GM12873 (cell line): ENCODE results near the gene TPRG1L.

Source experiments
- CTCF ChIP-seq: IDR thresholded peaks from 2 replicates; pipeline ENCODE4 v1.5.1; 2012; ENCODE audit warnings: low read depth, mild to moderate bottlenecking, moderate library complexity, low read length, control low read depth; ENCODE audit not compliant: insufficient read depth; ENCODE audit errors: missing control alignments

The TPRG1L gene

DNA sequence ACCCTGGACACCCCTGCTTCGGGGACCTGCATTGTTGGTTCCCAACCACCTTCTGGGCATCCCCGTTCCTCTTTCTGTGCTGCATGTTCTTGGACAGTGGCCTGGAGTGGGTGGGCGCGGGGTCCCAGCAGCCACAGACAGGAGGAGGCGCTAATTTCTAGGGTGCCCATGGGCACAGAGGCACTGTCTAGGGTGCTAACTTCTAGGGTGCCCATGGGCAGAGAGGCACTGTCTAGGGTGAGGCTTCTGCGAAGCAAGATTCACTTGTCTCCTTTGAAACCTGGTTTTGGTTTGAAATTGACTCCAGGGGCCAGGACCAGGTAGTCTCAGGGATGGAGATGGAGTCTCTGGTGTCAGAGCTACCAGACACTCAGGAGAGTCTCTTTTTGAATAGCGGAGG, 12.7 kb upstream of the TPRG1L start:
- no peak for TF ChIP-seq CTCF

DNA sequence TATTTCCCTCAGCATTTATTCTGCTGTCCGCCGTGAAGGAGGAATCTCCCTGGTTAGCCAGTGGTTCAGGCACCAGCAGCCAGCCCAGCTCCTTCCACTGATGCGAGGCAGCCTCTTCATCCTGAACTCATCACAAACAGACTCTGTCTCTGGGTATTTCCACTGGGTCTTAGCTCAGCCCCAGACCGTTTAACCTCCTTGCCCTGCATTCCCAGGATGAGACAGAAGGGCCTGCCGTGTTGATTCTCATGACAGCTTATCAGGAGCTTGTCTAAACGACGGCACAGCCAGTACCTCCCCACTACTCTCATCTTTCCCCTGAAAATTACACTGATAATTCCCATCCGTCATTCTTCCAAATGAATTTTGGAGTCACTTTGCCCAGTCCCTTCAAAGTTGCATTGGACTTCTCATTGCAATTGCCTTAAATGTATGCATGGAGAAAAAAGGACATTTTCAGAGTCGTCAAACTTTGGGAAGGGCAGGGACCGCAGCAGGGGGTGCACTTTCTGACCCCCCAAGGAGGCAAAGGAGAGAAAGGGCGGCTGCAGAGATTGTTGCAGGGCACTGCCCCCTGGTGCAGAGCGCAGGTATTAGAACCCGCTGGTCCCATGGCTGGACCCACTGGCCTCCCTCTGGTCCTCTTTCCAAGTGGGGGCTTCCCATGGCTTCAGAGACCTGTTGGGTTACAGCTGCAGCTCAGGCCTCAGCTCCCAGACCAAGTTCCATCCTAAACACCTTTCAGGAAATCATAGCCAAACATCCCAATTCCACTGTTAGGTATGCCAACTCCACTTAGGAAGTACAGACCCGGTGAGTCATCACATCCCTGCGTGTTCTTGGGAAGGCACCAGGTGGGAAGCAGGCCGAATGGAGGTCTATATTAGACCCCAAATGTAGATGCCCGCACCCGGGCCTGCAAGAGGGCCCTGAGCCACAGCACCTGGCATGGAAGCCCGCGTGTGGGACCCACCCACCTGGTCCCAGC, 9.8 kb upstream of the TPRG1L start:
- peak; percentile 70 for TF ChIP-seq CTCF

DNA sequence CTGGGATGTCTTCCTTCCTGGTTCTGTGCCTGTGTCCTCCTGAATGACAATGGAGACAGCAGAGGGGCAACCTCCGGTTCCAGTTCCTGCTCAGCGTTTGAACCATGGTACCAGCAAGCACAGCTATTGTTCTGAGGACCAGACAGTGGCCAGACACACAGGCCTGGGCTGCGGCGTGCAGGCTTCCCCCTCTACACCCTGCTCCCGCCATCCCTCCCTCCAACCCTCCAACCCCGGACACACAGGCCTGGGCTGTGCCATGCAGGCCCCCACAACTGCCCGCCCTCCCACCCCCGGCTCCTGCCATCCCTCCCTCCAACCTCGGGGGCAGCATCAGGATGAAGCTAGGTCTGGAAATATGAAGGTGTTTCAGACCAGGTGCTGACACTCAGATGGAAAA, 8.0 kb upstream of the TPRG1L start:
- TF ChIP-seq CTCF: no peak

DNA sequence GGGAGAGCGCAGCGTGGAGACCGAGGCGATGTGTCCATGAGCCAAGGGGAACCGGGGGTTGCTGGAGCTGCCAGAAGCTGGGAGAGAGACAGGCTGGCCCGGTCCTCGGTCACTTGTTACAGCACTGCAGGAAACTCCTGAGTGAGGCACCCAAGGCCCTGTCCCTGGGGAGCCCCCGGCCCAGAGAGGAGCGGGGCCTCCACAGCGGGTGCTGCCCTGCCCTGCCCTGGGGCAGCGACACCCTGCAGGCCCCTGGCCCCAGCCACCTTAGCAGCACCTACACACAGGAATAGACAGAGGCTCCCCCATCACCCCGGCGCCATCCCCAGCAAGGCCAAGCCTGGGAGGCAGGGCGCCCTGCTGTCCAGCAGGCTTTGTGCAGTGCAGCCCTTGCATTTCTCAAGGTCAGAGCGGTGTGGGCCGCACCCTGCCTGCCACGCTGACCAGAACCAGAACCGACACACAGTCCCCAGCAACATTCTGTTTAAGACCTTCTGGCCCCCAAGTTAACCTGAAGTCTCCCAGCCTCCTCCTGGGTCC, 6.9 kb upstream of the TPRG1L start:
- no peak for TF ChIP-seq CTCF

DNA sequence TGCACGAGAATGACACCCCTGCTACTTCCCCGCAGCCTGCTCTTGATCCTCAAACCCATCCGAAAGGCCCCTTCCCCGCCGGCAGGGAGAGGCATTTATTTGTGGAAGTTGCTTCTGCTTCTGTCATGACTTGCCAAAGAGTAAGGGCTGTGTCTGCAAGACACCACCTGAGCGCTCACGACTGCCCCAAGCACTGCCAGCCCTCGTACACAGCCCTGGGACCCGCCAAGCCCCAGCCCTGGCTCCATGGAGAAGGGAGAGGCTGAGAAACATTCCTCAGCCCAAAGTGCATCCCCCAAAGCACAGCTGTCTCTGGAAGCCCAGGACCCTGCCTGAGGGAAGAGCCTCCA, 6.3 kb upstream of the TPRG1L start:
- TF ChIP-seq CTCF: no peak

DNA sequence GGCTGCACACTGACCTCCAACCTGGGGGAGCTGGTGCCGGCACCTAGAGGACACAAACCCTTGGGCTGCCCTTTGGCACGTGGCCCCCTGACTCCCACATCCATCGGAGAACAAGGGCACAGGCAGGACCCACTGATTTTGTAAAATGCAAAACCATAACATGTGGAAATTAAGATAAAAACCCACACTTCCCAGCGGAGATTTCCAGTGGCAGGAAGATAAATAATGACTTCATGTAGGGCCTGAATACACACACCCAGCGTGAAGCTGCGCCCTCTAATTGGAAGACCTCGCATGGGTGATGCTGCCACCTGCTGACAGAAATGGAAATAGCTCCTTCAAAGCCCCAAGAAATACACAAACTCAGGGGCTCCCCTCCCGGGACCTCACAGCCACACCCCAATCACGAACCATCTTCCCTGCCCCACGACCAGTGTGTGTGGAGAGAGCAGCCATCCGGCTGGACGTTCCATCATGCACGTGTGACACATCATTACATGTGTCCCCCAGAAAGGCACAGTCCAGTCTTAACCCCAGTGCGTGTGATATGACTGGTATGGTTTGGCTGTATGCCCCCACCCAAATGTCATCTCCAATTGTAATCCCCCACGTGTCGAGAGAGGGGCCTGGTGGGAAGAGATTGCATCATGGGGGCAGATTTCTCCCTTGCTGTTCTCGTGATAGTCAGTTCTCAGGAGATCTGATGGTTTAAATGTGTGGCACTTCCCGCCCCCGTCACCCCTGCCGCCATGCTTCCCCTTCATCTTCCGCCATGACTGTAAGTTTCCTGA, 5.7 kb upstream of the TPRG1L start:
- TF ChIP-seq CTCF: peak; percentile 83

- no peak for TF ChIP-seq CTCF
Measured at GRCh38 chr1:3620708-3621107, 4.1 kb upstream of the TPRG1L start.
